HG03039 (cell line): ENCODE measurements around the gene ADAMTS1.

Experiments
- ATAC-seq: cut with Tn5 transposase; IDR thresholded peaks from one replicate; pipeline ENCODE4 v1.9.1; 2021; ENCODE audit warnings: mild to moderate bottlenecking, moderate library complexity; ENCODE audit not compliant: unreplicated experiment

The ADAMTS1 gene

DNA sequence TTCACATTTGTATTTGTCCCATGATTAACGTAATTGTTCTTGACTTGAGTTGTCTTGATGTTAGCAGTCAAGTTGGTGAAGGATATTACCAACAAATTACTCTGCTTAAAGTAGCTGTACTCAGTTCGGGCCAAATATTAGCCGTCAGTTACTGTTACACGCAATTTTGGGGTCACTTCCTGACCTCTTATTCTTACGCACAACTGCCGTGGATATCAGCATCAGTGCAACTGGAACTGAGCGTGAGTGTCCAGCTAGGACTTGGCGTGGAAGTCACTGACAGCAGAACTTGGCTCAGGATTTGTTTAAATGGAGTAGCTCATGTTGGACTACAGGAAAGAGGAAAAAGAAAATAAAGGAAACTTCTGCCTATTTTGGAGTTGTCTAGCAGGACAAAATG, 56.4 kb downstream of the ADAMTS1 start:
- no peak for ATAC-seq
